ENCODE results near the gene KRTAP2-1.
"Not testable (repeated sequence)": the region's sequence is repeated elsewhere in the genome, so short reads cannot be mapped to it uniquely, and the experiment has no call there.

KRTAP2-1 gene

DNA sequence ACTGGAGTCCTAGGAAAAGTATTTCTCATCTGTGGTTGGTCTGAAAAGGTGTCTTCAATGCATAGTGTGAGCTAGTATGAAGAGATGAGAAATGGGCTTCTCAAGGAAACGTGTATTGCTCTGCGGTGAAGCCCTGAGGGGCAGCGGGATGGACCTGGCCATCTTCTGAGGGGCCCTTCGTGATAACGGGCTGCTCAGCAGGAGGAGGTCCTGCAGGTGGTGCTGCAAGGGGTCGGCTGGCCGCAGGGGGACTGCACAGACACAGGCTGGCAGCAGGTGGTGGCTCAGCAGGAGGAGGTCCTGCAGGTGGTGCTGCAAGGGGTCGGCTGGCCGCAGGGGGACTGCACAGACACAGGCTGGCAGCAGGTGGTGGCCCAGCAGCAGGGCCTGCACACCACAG is 7.4 kb upstream of the KRTAP2-1 start:
- H2AK5ac ChIP-seq (ENCODE audit: low read length); H3K56ac ChIP-seq (ENCODE audit: low read length); H3K4me1 ChIP-seq (ENCODE audit: control insufficient read depth, low read depth, low read length); H3K27me3 ChIP-seq (ENCODE audit: insufficient read depth, low read length, poor library complexity); H3K27ac ChIP-seq (ENCODE audit: low read depth, low read length); H4K5ac ChIP-seq (ENCODE audit: low read length); H3K23ac ChIP-seq (ENCODE audit: low read length); H2BK120ac ChIP-seq (ENCODE audit: low read depth, low read length); H3K36me3 ChIP-seq (ENCODE audit: control insufficient read depth, insufficient read depth, low read length); H3K18ac ChIP-seq (ENCODE audit: low read length); H3K4me3 ChIP-seq (ENCODE audit: low read length); H2BK15ac ChIP-seq (replicated peaks; ENCODE audit: low read depth); H3K79me1 ChIP-seq (ENCODE audit: low read length); H3K79me2 ChIP-seq (ENCODE audit: control insufficient read depth, insufficient read depth, low read length); H3K9ac ChIP-seq (ENCODE audit: low read length); H3K4me2 ChIP-seq (ENCODE audit: low read length); DNase-seq; H3K4ac ChIP-seq (ENCODE audit: low read depth, low read length); H2BK5ac ChIP-seq (ENCODE audit: low read length); H4K8ac ChIP-seq (ENCODE audit: low read depth, low read length): not testable (repeated sequence)
- no CpG with 5 or more reads among the region's 9 CpGs for WGBS (ENCODE audit: extremely low coverage, insufficient coverage, low lambda C conversion rate)

DNA sequence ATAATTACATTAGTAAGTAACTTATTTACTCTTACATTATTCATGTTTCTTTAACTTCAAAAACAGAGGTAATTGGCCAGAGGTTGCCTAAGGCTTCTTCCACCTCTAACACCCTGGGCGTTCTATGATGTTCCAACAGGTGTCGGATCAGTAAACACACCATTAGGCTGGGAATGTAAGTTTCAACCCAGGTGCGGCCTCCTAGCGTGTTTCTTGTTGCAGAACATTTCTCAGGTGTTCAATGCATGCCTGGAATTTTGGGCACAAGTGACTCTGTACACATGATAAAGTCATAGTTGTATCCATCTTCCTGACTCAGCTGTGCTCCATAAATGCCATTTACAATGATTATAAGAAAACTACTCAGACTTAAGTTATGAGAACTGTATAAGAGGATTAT is 6.9 kb upstream of the KRTAP2-1 start:
- H3K79me2 ChIP-seq (ENCODE audit: control insufficient read depth, insufficient read depth, low read length) = no peaks in the 10 kb centered on the region
- H3K36me3 ChIP-seq (ENCODE audit: control insufficient read depth, insufficient read depth, low read length) = no peaks in the 10 kb centered on the region
- H3K4me3 ChIP-seq (ENCODE audit: low read length) = no peak overlapping the region
- no peak overlapping the region for H4K8ac ChIP-seq (ENCODE audit: low read depth, low read length)
- no peak overlapping the region for H3K23ac ChIP-seq (ENCODE audit: low read length)
- H3K18ac ChIP-seq (ENCODE audit: low read length) = peak overlapping the region; percentile 51
- H3K79me1 ChIP-seq (ENCODE audit: low read length) = no peaks in the 10 kb centered on the region
- no peak overlapping the region for H2BK5ac ChIP-seq (ENCODE audit: low read length)
- H3K56ac ChIP-seq (ENCODE audit: low read length) = no peak overlapping the region
- no CpG with 5 or more reads among the region's 4 CpGs for WGBS (ENCODE audit: extremely low coverage, insufficient coverage, low lambda C conversion rate)
- no peak overlapping the region for H4K5ac ChIP-seq (ENCODE audit: low read length)
- no peak overlapping the region for H3K4me2 ChIP-seq (ENCODE audit: low read length)
- H3K4me1 ChIP-seq (ENCODE audit: control insufficient read depth, low read depth, low read length) = peaks cover 1% of the 10 kb centered on the region
- H2BK120ac ChIP-seq (ENCODE audit: low read depth, low read length) = no peak overlapping the region
- H2BK15ac ChIP-seq (replicated peaks; ENCODE audit: low read depth) = no peak overlapping the region
- no peak overlapping the region for H3K9ac ChIP-seq (ENCODE audit: low read length)
- H3K27me3 ChIP-seq (ENCODE audit: insufficient read depth, low read length, poor library complexity) = no peaks in the 10 kb centered on the region
- H3K27ac ChIP-seq (ENCODE audit: low read depth, low read length) = no peak overlapping the region
- no peak overlapping the region for H2AK5ac ChIP-seq (ENCODE audit: low read length)
- DNase-seq = no peak
- H3K4ac ChIP-seq (ENCODE audit: low read depth, low read length) = no peak overlapping the region

DNA sequence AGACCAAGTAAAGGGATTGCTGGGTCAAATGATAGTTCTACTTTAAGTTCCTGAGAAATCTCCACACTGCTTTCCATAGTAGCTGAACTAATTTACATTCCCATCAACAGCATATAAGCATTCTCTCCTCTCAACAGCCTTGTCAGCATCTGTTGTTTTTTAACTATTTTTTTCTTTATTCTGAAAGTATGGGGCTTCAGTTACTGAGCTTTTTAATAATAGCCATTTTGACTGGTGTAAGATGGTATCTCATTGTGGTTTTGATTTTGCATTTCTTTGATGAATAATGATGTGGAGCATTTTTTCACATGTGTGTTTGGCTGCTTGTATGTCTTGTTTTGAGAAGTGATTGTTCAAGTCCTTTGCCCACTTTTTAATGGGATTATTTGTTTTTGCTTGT is 5.5 kb upstream of the KRTAP2-1 start:
- Histone ChIP-seq H2BK120ac (ENCODE audit: low read depth, low read length) (no peak overlapping the region), H3K4me3 (ENCODE audit: low read length) (no peak overlapping the region), H3K27me3 (ENCODE audit: insufficient read depth, low read length, poor library complexity) (no peaks in the 10 kb centered on the region), H4K5ac (ENCODE audit: low read length) (no peak overlapping the region), H3K4me2 (ENCODE audit: low read length) (no peak overlapping the region), H3K9ac (ENCODE audit: low read length) (no peak overlapping the region), H3K27ac (ENCODE audit: low read depth, low read length) (no peak overlapping the region), H3K79me1 (ENCODE audit: low read length) (no peaks in the 10 kb centered on the region), H3K23ac (ENCODE audit: low read length) (no peak overlapping the region), H2AK5ac (ENCODE audit: low read length) (no peak overlapping the region), H3K79me2 (ENCODE audit: control insufficient read depth, insufficient read depth, low read length) (no peaks in the 10 kb centered on the region), H4K8ac (ENCODE audit: low read depth, low read length) (no peak overlapping the region), H3K56ac (ENCODE audit: low read length) (no peak overlapping the region), H3K36me3 (ENCODE audit: control insufficient read depth, insufficient read depth, low read length) (no peaks in the 10 kb centered on the region), H3K4ac (ENCODE audit: low read depth, low read length) (no peak overlapping the region), H2BK5ac (ENCODE audit: low read length) (no peak overlapping the region), H3K18ac (ENCODE audit: low read length) (no peak overlapping the region), H3K4me1 (ENCODE audit: control insufficient read depth, low read depth, low read length) (peaks cover 1% of the 10 kb centered on the region), H2BK15ac (replicated peaks; ENCODE audit: low read depth) (no peak overlapping the region)
- no peak for DNase-seq

DNA sequence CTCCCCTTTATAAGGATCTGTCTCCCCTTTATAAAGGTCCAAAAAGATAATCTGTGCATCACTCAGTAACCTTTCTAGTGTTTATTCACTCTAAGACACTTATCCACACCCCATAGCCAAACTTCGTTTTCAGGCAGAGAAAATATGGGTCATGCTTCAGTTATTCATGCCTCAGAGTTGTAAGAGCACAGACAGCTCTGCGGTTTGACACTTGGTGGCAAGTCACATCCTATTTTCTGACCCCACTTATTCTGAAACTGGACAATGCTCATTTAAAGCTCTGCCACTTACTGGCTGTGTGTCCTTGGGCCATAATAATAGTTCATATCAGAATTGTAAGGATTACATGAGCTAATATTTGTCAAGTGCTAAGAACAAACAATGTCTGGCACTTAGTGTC is 2.0 kb upstream of the KRTAP2-1 start:
- Histone ChIP-seq H3K27ac (ENCODE audit: low read depth, low read length) (no peak overlapping the region), H4K8ac (ENCODE audit: low read depth, low read length) (no peak overlapping the region), H3K36me3 (ENCODE audit: control insufficient read depth, insufficient read depth, low read length) (no peaks in the 10 kb centered on the region), H3K79me2 (ENCODE audit: control insufficient read depth, insufficient read depth, low read length) (no peaks in the 10 kb centered on the region), H2BK120ac (ENCODE audit: low read depth, low read length) (no peak overlapping the region), H3K56ac (ENCODE audit: low read length) (no peak overlapping the region), H3K23ac (ENCODE audit: low read length) (no peak overlapping the region), H3K4ac (ENCODE audit: low read depth, low read length) (no peak overlapping the region), H4K5ac (ENCODE audit: low read length) (no peak overlapping the region), H3K4me2 (ENCODE audit: low read length) (no peak overlapping the region), H3K4me1 (ENCODE audit: control insufficient read depth, low read depth, low read length) (peaks cover 1% of the 10 kb centered on the region), H2BK5ac (ENCODE audit: low read length) (peak overlapping the region; percentile 63), H2AK5ac (ENCODE audit: low read length) (no peak overlapping the region), H3K4me3 (ENCODE audit: low read length) (no peak overlapping the region), H3K79me1 (ENCODE audit: low read length) (no peaks in the 10 kb centered on the region), H2BK15ac (replicated peaks; ENCODE audit: low read depth) (no peak overlapping the region), H3K9ac (ENCODE audit: low read length) (no peak overlapping the region), H3K27me3 (ENCODE audit: insufficient read depth, low read length, poor library complexity) (no peaks in the 10 kb centered on the region), H3K18ac (ENCODE audit: low read length) (peak overlapping the region; percentile 60)
- no CpG with 5 or more reads among the region's 2 CpGs for WGBS (ENCODE audit: extremely low coverage, insufficient coverage, low lambda C conversion rate)
- DNase-seq = no peak

DNA sequence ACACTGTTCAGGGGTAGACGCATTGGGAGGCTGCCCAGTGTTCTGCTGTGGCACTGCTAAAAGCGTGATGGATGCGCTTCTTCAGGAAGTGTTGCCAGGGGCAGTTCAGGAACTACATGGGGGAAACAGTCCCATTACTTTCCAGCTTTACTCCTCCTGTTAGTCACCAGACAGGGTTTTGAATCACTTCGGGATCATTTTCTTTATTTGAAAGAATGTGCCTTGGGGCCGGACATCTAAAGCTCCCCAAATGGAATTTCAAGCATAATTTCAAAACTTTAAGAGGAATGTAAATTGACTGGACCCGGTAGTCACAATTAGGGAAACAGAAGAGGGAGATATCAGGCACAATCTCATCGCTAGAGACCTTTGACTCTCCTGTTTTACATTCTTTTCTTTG is 1.3 kb upstream of the KRTAP2-1 start:
- Histone ChIP-seq H4K8ac (ENCODE audit: low read depth, low read length) (no peak overlapping the region), H3K4me3 (ENCODE audit: low read length) (no peak overlapping the region), H3K18ac (ENCODE audit: low read length) (peak overlapping the region; percentile 11), H3K4ac (ENCODE audit: low read depth, low read length) (no peak overlapping the region), H3K9ac (ENCODE audit: low read length) (no peak overlapping the region), H3K36me3 (ENCODE audit: control insufficient read depth, insufficient read depth, low read length) (no peaks in the 10 kb centered on the region), H3K27me3 (ENCODE audit: insufficient read depth, low read length, poor library complexity) (no peaks in the 10 kb centered on the region), H2BK15ac (replicated peaks; ENCODE audit: low read depth) (no peak overlapping the region), H2AK5ac (ENCODE audit: low read length) (no peak overlapping the region), H2BK5ac (ENCODE audit: low read length) (no peak overlapping the region), H3K79me2 (ENCODE audit: control insufficient read depth, insufficient read depth, low read length) (no peaks in the 10 kb centered on the region), H4K5ac (ENCODE audit: low read length) (no peak overlapping the region), H3K4me1 (ENCODE audit: control insufficient read depth, low read depth, low read length) (peaks cover 1% of the 10 kb centered on the region), H3K79me1 (ENCODE audit: low read length) (no peaks in the 10 kb centered on the region), H3K56ac (ENCODE audit: low read length) (peak overlapping the region; percentile 49), H2BK120ac (ENCODE audit: low read depth, low read length) (no peak overlapping the region), H3K4me2 (ENCODE audit: low read length) (no peak overlapping the region), H3K27ac (ENCODE audit: low read depth, low read length) (no peak overlapping the region), H3K23ac (ENCODE audit: low read length) (no peak overlapping the region)
- peak; percentile 37 for DNase-seq
- no CpG with 5 or more reads among the region's 7 CpGs for WGBS (ENCODE audit: extremely low coverage, insufficient coverage, low lambda C conversion rate)

DNA sequence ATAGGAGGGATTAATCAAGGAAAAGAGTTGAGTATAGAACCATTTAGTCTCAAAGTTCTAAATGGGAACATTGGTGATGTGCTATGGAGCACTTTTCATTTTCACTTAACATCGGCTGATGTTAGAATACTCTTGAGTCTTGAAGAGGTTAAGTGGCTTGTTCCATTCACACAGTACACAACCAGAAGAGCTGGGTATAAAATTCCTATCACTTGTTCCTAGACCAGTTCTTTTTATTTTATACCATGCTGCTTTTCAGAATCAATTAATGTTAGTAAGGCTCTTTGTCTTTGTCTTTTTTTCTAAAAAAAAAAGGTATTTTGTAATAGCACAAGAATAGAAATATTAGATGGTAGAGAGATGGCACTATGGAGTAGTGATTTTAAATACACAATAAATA is 4.2 kb downstream of the KRTAP2-1 start:
- no peak overlapping the region for H3K56ac ChIP-seq (ENCODE audit: low read length)
- no CpG with 5 or more reads among the region's 1 CpG for WGBS (ENCODE audit: extremely low coverage, insufficient coverage, low lambda C conversion rate)
- H3K27ac ChIP-seq (ENCODE audit: low read depth, low read length) = no peak overlapping the region
- H3K79me2 ChIP-seq (ENCODE audit: control insufficient read depth, insufficient read depth, low read length) = no peaks in the 10 kb centered on the region
- no peak overlapping the region for H2AK5ac ChIP-seq (ENCODE audit: low read length)
- H2BK5ac ChIP-seq (ENCODE audit: low read length) = no peak overlapping the region
- no peak overlapping the region for H3K23ac ChIP-seq (ENCODE audit: low read length)
- DNase-seq = no peak
- no peak overlapping the region for H3K18ac ChIP-seq (ENCODE audit: low read length)
- no peak overlapping the region for H4K8ac ChIP-seq (ENCODE audit: low read depth, low read length)
- H3K36me3 ChIP-seq (ENCODE audit: control insufficient read depth, insufficient read depth, low read length) = no peaks in the 10 kb centered on the region
- no peak overlapping the region for H3K9ac ChIP-seq (ENCODE audit: low read length)
- no peak overlapping the region for H3K4me3 ChIP-seq (ENCODE audit: low read length)
- H3K79me1 ChIP-seq (ENCODE audit: low read length) = no peaks in the 10 kb centered on the region
- no peak overlapping the region for H3K4me2 ChIP-seq (ENCODE audit: low read length)
- H4K5ac ChIP-seq (ENCODE audit: low read length) = no peak overlapping the region
- H2BK15ac ChIP-seq (replicated peaks; ENCODE audit: low read depth) = no peak overlapping the region
- no peak overlapping the region for H2BK120ac ChIP-seq (ENCODE audit: low read depth, low read length)
- no peaks in the 10 kb centered on the region for H3K27me3 ChIP-seq (ENCODE audit: insufficient read depth, low read length, poor library complexity)
- H3K4ac ChIP-seq (ENCODE audit: low read depth, low read length) = no peak overlapping the region
- no peaks in the 10 kb centered on the region for H3K4me1 ChIP-seq (ENCODE audit: control insufficient read depth, low read depth, low read length)
